HL-60 (cell line): ENCODE measurements around the gene DENND6A.

ENCODE experiments used
- DNase-seq, 2 experiments: peaks; one replicate each; pipeline ENCODE4 v3.0.0-alpha.2; 2010 to 2020; ENCODE audit warnings: low read depth in 1 of 2, low spot score in 1 of 2
- H3K27ac ChIP-seq: fragments of 250-450 bp; sonication (Bioruptor Pico); replicated peaks from 2 replicates; pipeline ENCODE4 v1.5.1; 2020; ENCODE audit warnings: mild to moderate bottlenecking, moderate library complexity
- H3K27me3 ChIP-seq: fragments of 250-450 bp; sonication (Bioruptor Pico); 2 replicates; pipeline ENCODE4 v1.5.1; 2021; ENCODE audit warnings: mild to moderate bottlenecking, moderate library complexity; ENCODE audit not compliant: insufficient read depth, poor library complexity, severe bottlenecking
- H3K4me3 ChIP-seq: replicated peaks from 2 replicates; pipeline ENCODE4 v1.5.1; 2011; ENCODE audit warnings: mild to moderate bottlenecking, control low read depth, low read length; ENCODE audit not compliant: insufficient read depth
- CTCF ChIP-seq: IDR thresholded peaks from one replicate; pipeline ENCODE4 v1.5.1; 2011; ENCODE audit warnings: low read length, control low read depth, inconsistent platforms; ENCODE audit not compliant: insufficient read depth
- GABPA ChIP-seq: IDR thresholded peaks from 2 replicates; pipeline ENCODE4 v1.6.1; 2012; ENCODE audit warnings: low read depth
- POLR2AphosphoS5 ChIP-seq: IDR thresholded peaks from 2 replicates; pipeline ENCODE4 v1.6.1; 2012; ENCODE audit warnings: low read depth
- REST ChIP-seq: IDR thresholded peaks from 2 replicates; pipeline ENCODE4 v1.6.1; 2012; ENCODE audit warnings: low read depth; ENCODE audit not compliant: insufficient replicate concordance
- SPI1 ChIP-seq: IDR thresholded peaks from 2 replicates; pipeline ENCODE4 v1.6.1; 2012; ENCODE audit warnings: low read depth, mild to moderate bottlenecking, borderline replicate concordance

DENND6A gene

GRCh38 chr3:57681691-57682090 is 11.2 kb downstream of the DENND6A start:
- no peak overlapping the region for H3K4me3 ChIP-seq
- TF ChIP-seq SPI1 (no peak), POLR2AphosphoS5 (no peak), GABPA (no peak), REST (no peak), CTCF (no peak)
- no peak for DNase-seq
- no peaks in the 10 kb centered on the region for H3K27me3 ChIP-seq
- H3K27ac ChIP-seq = no peak overlapping the region

- no peak for DNase-seq
- Histone ChIP-seq H3K27me3 (no peaks in the 10 kb centered on the region), H3K4me3 (no peak overlapping the region), H3K27ac (no peak overlapping the region)
- no peak for TF ChIP-seq POLR2AphosphoS5
- no peak for TF ChIP-seq GABPA
- TF ChIP-seq REST = no peak
- no peak for TF ChIP-seq SPI1
Observed at GRCh38 chr3:57680046-57680445, 12.8 kb downstream of the DENND6A start.

- TF ChIP-seq GABPA (no peak), CTCF (no peak), REST (no peak), SPI1 (no peak), POLR2AphosphoS5 (no peak)
- DNase-seq = no peak
- H3K27me3 ChIP-seq = no peaks in the 10 kb centered on the region
Observed at GRCh38 chr3:57675530-57675929, 17.3 kb downstream of the DENND6A start.

GRCh38 chr3:57673156-57673555 is 19.7 kb downstream of the DENND6A start:
- Histone ChIP-seq H3K27me3 (no peaks in the 10 kb centered on the region), H3K27ac (no peak overlapping the region), H3K4me3 (no peak overlapping the region)
- TF ChIP-seq POLR2AphosphoS5 = no peak
- no peak for TF ChIP-seq CTCF
- peak; percentile 93 for TF ChIP-seq SPI1
- TF ChIP-seq REST = no peak
- TF ChIP-seq GABPA = no peak
- DNase-seq = no peak

More at GRCh38 chr3:57675530-57675929, 17.3 kb downstream of the DENND6A start:
- no peak overlapping the region for H3K4me3 ChIP-seq
- no peak overlapping the region for H3K27ac ChIP-seq
